Measurements from ENCODE around the gene LRMDA.

The LRMDA gene

DNA sequence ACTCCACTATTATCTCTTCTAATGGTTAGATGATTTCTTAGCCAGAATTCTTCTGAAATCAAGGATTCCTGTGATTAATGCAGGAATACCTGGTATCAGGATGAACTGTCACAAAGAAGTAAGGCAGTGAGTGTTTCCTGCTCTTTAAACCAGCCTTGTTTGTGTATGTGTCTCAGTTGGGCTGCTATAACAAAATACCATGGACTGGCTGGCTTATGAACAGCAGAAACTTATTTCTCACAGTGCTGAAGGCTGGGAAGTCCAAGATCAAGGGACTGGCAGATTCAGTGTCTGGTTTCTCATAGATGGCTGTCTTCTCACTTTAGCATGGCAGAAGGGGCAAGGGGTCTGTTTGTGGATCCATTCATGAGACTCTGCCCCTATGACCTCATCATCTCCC is 42.7 kb downstream of the LRMDA start:
- no peak for DNase-seq (ENCODE audit: low read depth in 2 of 2)

- no peak for DNase-seq (ENCODE audit: low read depth in 2 of 2)
Observed at GRCh38 chr10:75475460-75476182, 44.2 kb downstream of the LRMDA start.

GRCh38 chr10:75476569-75476968 is 45.1 kb downstream of the LRMDA start:
- DNase-seq (ENCODE audit: low read depth in 2 of 2) = no peak

DNA sequence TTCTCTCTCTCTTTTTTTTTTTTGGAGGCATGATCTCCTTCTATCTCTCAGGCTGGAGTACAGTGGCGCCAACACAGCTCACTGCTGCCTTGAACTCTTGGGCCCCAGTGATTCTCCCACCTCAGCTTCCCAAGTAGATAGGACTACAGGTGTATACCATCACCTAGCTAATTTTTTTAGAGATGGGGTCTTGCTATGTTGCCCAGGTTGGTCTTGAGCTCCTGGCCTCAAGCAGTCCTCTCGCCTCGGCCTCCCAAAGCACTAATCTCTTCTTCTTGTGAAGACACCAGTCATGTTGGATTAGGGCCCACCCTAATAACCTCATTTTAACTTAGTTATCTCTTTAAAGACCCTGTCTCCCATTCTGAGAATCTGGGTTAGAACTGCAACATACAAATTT is 45.6 kb downstream of the LRMDA start:
- no peak for DNase-seq (ENCODE audit: low read depth in 2 of 2)

DNA sequence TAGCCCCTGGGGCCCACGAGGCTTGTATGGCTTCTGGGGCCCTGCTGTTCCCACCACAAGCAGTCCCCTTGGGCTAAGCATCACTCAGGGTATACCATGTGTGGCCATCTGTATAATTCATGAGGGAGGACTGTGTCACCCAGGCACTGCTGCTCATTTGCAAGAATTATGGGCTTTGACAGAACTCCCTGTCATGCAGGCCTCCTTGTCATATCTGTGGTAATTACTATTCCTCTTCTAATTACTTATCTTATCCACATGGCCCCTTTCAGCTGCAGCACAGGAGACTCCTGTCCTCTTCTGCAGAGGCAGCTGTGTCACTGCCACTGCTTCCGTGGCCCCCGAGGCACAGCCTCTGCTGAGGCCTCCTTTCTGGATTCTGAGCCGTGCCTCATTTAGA is 46.3 kb downstream of the LRMDA start:
- DNase-seq (ENCODE audit: low read depth in 2 of 2) = no peak

DNA sequence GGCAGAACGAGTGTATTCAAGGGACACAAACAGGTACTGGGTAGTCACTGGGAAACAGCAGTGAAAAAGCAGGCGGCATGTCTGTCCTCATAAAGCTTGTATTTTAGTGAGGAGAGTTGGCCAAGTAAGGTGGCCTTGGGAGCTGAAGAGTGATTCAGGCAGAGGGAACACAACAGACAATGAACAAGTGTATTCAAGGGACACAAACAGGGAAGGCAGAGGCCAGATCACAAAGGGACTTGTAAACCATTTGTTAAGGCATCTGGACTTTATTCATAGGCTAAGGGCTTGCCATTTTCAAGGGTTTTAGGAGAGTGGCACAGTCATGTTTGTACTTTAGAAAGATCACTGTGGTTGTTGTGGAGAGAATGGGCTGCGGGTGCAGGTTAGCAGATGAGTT is 49.0 kb downstream of the LRMDA start:
- DNase-seq (ENCODE audit: low read depth in 2 of 2) = no peak

DNA sequence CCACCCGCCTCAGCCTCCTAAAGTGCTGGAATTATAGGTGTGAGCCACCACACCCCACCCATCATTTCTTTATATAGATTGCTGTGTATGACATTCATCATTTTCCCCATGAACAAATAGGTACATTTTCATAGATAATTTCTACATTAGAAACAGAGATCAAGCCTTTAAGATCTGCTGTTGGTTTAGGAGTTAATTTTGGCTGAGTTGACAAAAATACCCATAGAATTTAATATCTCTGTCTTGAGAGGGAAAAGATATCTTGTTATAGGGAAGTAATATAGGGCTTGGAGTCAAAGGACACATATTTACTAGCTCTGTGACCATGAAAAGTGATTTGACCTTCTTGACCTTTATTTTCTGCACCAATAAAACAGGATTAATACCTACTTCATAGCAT is 51.8 kb downstream of the LRMDA start:
- no peak for DNase-seq (ENCODE audit: low read depth in 2 of 2)

GRCh38 chr10:75484717-75485116 is 53.3 kb downstream of the LRMDA start:
- DNase-seq (ENCODE audit: low read depth in 2 of 2) = no peak

DNA sequence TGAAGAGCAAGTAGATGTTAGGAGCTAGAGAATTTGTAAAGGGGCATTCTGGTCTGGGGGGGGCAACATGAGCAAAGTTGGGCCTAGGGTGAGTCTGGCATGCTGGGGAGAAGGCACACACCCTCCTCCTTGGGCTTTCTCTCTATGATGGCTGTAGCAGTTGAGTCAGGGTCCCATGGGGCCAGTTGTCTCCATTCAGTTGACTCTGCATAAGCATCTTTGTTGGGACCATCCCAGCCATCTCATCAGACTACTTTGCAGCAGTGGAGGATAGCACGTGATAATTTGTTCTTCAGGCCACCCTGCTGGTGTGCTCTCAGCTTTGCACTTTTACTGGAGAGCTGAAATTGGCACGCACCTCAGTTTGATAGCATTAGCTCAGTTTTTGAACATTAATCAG is 55.2 kb downstream of the LRMDA start:
- no peak for DNase-seq (ENCODE audit: low read depth in 2 of 2)

DNA sequence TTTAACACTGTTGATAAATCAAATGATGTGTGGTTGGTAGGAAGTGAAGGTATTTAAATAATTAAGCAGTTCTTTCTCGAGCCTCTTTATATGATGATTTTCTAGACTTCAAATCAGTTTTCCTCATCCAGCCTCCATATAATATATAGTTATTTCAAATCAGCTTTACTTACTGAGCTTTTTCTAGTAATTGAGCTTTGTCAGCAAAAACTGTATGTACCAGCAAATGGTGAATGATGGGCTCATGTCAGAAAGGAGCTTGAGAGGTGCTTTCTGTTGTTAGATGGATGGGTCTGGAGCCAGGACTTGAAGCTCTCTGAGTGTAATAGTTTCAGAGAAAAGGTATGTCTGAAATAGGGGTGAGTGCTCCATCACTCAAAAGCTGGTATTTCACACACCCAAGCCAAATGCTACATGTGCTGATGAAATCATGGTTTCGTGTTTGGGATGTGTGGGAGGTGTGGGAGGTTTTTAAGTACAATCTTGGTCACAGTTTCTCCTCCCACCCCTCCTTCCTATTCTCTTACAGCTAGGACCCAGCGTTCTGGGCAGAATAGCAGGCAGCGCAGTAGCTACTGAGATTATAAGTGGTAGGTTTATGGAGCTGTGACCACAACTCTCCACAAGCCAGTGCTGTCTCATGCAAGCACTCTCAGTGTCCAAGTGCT is 55.8 kb downstream of the LRMDA start:
- no peak for DNase-seq (ENCODE audit: low read depth in 2 of 2)

DNA sequence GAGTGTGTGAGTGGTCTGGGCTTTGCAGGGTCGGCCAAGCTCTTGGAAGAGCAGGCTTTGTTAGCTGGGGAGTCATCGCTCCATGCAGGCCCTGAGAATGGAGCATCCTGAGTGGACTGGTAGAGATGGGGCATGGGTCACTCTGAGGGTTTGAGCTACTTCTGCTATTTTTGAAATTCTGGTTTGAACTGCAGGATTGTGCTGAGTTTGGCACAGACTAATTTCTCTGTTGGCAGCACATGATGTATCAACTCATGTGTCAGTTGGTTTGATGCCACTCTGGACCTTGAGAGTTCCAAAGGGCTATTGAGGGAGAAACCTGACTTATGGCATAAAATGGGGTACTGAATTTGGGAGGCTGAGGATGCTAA is 56.3 kb downstream of the LRMDA start:
- DNase-seq (ENCODE audit: low read depth in 2 of 2) = no peak

- DNase-seq (ENCODE audit: low read depth in 2 of 2) = no peak
Observed at GRCh38 chr10:75492173-75492925, 60.9 kb downstream of the LRMDA start.

GRCh38 chr10:75493464-75493863 is 62.0 kb downstream of the LRMDA start:
- DNase-seq (ENCODE audit: low read depth in 2 of 2) = no peak

DNA sequence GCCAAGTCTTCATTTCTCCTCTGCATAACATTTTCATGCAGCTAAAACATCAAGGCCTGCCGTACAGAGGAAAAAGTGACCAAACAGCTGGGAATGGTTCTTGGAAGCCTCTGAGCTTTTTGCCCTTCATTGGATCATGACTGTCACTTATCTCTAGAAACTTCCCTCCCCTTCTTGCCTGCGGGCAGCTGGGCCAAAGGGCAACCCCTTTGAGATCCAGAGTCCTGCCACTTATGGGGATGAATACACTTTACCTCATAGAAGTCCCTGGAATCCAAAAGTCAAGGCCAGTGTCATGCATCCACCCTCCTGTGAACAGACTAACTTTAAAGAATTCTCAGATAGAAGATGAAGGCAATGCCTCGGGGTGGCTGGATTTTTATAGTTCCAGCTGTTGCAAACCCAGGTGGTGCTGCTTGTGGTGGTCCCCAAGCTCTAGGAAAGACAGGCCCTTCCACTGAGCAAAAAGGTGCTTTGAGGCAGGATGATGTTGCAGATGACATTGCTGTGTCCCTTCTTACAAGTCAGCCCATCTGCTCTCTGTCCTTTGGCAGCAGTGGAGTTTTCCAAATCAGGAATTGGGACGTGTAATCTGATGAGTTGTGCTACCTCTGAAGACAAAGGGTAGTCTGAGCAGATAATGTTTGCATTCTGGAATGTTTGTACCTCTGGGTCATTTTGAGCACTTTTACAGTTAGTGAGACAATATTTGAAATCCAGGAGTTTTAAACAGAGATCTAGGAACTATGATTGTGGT is 64.2 kb downstream of the LRMDA start:
- DNase-seq (ENCODE audit: low read depth in 2 of 2) = no peak

DNA sequence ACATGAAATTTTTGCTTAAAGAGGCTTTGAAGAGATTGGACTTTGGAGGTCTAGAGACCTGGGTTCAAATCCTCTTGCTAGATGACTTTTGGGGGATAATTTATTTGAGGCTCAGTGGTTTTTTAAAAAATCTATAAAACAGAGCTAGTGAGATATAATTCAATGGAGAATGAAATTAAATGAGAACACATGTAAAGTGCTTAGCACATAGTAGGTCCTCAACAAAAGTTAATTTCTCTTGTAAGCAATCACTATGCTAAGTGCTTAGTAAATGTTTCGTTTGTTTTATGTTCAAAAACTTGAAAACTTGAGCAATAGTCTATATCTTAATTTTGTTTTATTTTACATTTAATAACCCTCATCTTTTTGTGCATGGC is 64.8 kb downstream of the LRMDA start:
- no peak for DNase-seq (ENCODE audit: low read depth in 2 of 2)

DNA sequence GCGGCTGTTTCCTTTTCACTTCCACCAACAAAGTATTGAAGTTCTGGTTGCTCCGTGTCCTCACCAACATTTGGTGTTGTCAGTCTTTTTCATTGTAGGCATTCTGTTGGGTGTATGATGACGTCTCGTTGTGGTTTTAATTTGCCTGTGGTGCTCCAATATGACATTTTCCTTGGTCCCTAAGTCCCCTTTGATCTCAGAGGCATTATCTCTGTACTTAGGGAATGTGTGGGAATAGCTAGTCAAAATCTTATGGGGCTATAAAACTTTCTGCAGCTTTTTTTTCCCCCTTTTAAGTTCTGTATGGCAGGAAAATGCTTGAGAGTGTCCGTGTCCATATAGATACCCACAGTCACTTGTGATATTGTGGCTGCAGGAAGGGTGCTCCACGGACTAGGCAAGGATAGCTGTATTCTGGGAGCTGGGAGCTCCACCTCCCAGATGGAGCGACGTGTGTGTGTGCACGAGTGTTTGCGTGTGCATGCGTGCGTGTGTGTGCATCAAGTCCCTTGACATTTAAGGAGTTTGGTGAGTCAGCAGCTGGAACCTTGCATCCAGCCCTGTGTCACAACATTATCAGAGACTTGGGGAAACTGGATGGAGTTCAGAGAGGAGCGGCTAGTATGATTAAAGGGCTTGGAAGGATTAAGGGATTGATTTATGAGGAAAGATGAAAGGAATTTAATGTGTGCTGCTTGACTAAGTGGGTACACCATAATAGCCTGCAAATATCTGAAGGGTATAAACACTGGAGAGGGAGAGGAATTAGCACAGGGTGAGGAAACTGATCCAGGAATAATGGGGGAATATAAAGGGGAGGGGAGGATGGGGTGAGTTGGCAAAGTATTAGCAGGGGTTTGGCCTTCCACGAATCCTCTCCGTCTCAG is 66.8 kb downstream of the LRMDA start:
- no peak for DNase-seq (ENCODE audit: low read depth in 2 of 2)

DNA sequence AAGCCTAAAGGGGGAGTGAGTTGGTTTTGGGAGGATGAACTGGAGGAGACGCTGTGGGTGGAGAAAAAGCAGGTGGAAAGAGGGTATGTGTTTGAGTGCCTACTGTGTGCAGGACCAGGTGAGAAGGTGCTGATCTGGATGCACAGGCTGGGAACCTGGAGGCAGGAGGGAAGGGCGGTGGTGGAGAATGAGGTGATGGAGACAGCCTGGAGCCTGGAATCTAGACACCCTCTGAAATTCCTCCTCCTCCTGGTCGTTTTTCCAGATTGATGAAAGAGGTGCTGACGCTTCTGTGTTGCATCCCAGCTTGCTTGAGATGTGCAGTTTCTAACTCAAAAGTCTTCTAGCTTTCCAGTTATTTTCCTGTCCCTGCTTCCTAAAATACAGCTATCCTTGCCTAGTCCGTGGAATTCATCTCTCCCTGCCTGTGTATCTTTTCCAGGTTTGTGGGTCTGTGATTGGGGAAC is 67.5 kb downstream of the LRMDA start:
- no peak for DNase-seq (ENCODE audit: low read depth in 2 of 2)

DNA sequence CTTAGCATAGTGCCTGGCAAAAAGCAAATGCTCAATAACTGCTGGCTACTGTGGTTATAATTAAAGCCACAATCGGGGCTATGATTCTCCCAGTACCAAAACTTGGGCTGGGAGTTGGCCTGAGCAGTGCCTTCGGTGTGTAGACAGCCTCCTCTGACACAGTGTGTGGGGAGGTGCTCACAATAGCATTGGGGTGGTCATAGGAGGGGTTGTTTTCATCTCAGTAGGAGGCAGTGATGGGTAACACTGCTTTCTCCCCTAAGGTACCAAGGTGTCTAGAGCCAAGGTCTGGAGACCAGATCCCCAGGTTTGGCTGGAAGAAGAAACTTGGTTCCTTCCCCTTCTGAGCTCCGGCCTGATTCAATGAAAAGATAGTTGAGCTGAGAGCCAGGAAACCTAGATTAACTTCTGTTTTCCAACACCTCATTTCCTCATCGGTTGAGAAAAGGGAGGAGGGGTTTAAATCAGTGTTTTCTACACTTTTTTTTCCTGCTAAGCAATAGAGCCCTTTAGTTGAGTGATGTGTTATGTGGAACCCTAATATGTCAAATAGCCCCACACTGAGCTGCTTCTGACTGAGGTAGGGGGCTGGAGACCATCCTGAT is 68.2 kb downstream of the LRMDA start:
- DNase-seq (ENCODE audit: low read depth in 2 of 2) = no peak

GRCh38 chr10:75502389-75502788 is 71.0 kb downstream of the LRMDA start:
- DNase-seq (ENCODE audit: low read depth in 2 of 2) = no peak

DNA sequence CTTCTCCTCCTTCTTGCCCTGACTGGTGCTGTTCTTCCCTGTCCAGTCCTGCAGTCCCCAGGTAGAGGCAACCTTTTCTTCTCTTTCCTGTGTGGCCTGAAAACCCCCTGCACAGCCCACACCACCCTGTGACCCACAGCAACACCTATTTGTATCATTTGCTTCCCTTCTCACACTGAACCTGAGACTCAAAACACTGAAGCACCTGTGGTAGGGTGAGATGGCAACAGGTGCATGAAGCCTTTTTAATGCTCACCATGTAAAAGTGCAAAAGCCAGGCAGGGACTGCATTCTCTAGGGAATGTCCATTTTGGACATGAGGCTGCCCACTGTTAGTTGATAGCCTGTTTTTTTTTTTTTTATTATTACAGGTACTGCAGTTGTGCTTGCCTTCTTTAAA is 71.4 kb downstream of the LRMDA start:
- DNase-seq (ENCODE audit: low read depth in 2 of 2) = no peak

DNA sequence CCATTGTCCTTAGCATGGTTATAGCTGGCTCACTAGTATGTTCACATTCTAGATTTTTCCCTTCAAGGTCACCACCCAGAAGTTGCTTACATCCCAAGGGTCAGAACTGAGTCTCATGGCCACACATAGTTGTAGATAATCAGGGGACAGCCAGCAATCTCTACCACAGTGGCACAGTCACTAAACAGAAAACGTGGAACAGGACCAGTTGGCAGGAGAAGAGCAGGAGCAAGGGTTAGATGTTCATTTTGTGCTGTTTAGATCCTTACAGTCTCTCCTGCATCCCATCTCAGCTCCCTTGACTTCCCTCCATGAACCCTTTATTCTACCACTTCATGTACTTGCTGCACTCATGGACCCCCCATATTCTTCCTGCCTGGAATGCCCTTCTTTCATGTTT is 73.9 kb downstream of the LRMDA start:
- no peak for DNase-seq (ENCODE audit: low read depth in 2 of 2)

Measured in stimulated activated CD4-positive, alpha-beta T cell treated with anti-CD3 and anti-CD28 coated beads, Interleukin-4, amount 100 ng/mL, for 48 hours (primary cell).